WTC11 (cell line): ENCODE measurements around the gene ENTHD1. TPM values are rescaled to one million over a fixed set of nuclear protein-coding genes. Genes with fewer than 3 reads are reported as not detected.

Source experiments
- ATAC-seq: fragments of 200-7000 bp; cut with Tn5 transposase; 2 replicates; pipeline ENCODE4 v1.10.0; 2021; ENCODE audit warnings: mild to moderate bottlenecking, moderate library complexity
- CTCF ChIA-PET: fragments of 300-600 bp; sonication (Branson Sonifier 250); formaldehyde crosslinking; loops from one replicate; lab custom pipeline; 2021; ENCODE audit warnings: antibody characterized with exemption; lab: Charles Lee
- POLR2A ChIA-PET: fragments of 350-600 bp; sonication (Branson Sonifier 250); formaldehyde crosslinking; loops from one replicate; lab custom pipeline; 2021; ENCODE audit warnings: antibody characterized with exemption; lab: Charles Lee
- DNase-seq: peaks from one replicate; pipeline ENCODE4 v3.0.0; 2021; ENCODE audit warnings: low spot score
- H3K27ac Mint-ChIP-seq: 2 replicates; pipeline ENCODE4 v1.8.0; 2021; ENCODE audit warnings: mixed read lengths
- H3K27me3 Mint-ChIP-seq: 2 replicates; pipeline ENCODE4 v1.8.0; 2021; ENCODE audit warnings: low read depth, mild to moderate bottlenecking, moderate library complexity, mixed read lengths
- H3K36me3 Mint-ChIP-seq: 2 replicates; pipeline ENCODE4 v1.8.0; 2021; ENCODE audit warnings: mixed read lengths
- H3K4me1 Mint-ChIP-seq: 2 replicates; pipeline ENCODE4 v1.8.0; 2022; ENCODE audit warnings: mixed read lengths
- H3K4me3 Mint-ChIP-seq: 2 replicates; pipeline ENCODE4 v1.8.0; 2021; ENCODE audit warnings: mild to moderate bottlenecking, moderate library complexity, mixed read lengths
- H3K9me3 Mint-ChIP-seq: 2 replicates; pipeline ENCODE4 v1.8.0; 2021; ENCODE audit warnings: mixed read lengths
- CBFB ChIP-seq: sonication (generic); formaldehyde crosslinking; IDR thresholded peaks from 2 replicates; pipeline ENCODE4 v1.8.1; 2022; ENCODE audit warnings: mild to moderate bottlenecking, low read depth, missing genetic modification reagents
- ELF4 ChIP-seq: sonication (generic); formaldehyde crosslinking; IDR thresholded peaks from 2 replicates; pipeline ENCODE4 v1.8.1; 2022; ENCODE audit warnings: low read depth, mild to moderate bottlenecking, moderate library complexity, missing genetic modification reagents
- EMX1 ChIP-seq: fragments of 250-450 bp; sonication (Bioruptor Pico); IDR thresholded peaks from 2 replicates; pipeline ENCODE4 v1.8.0; 2021; ENCODE audit warnings: mild to moderate bottlenecking
- ESRRA ChIP-seq: sonication (generic); formaldehyde crosslinking; IDR thresholded peaks from 2 replicates; pipeline ENCODE4 v1.8.1; 2022; ENCODE audit warnings: mild to moderate bottlenecking, missing genetic modification reagents, borderline replicate concordance
- FOXJ3 ChIP-seq: sonication (generic); formaldehyde crosslinking; IDR thresholded peaks from 2 replicates; pipeline ENCODE4 v1.9.0; 2021; ENCODE audit warnings: missing genetic modification reagents, mild to moderate bottlenecking, borderline replicate concordance
- JUN ChIP-seq: sonication (generic); formaldehyde crosslinking; IDR thresholded peaks from 2 replicates; pipeline ENCODE4 v1.8.0; 2023; ENCODE audit warnings: mild to moderate bottlenecking, missing genetic modification reagents
- RORB ChIP-seq: fragments of 250-450 bp; sonication (Bioruptor Pico); IDR thresholded peaks from 2 replicates; pipeline ENCODE4 v1.9.0; 2021; ENCODE audit warnings: mild to moderate bottlenecking
- TEAD1 ChIP-seq: sonication (generic); formaldehyde crosslinking; IDR thresholded peaks from 2 replicates; pipeline ENCODE4 v1.8.0; 2022; ENCODE audit warnings: mild to moderate bottlenecking, missing genetic modification reagents
- TEAD4 ChIP-seq: sonication (generic); formaldehyde crosslinking; IDR thresholded peaks from 2 replicates; pipeline ENCODE4 v1.8.0; 2022; ENCODE audit warnings: mild to moderate bottlenecking, missing genetic modification reagents
- ZNF219 ChIP-seq: sonication (generic); formaldehyde crosslinking; IDR thresholded peaks from 2 replicates; pipeline ENCODE4 v1.8.0; 2023; ENCODE audit warnings: missing genetic modification reagents, mild to moderate bottlenecking, borderline replicate concordance
- ZNF263 ChIP-seq: sonication (generic); formaldehyde crosslinking; IDR thresholded peaks from 2 replicates; pipeline ENCODE4 v1.8.1; 2022; ENCODE audit warnings: low read depth, mild to moderate bottlenecking, moderate library complexity, missing genetic modification reagents
- ZNF317 ChIP-seq: sonication (generic); formaldehyde crosslinking; IDR thresholded peaks from 2 replicates; pipeline ENCODE4 v1.8.1; 2023; ENCODE audit warnings: low read depth, mild to moderate bottlenecking, moderate library complexity, missing genetic modification reagents, borderline replicate concordance
- ZNF423 ChIP-seq: fragments of 250-450 bp; sonication (Bioruptor Pico); IDR thresholded peaks from 2 replicates; pipeline ENCODE4 v2.1.2; 2022; ENCODE audit warnings: mild to moderate bottlenecking, moderate library complexity
- ZNF671 ChIP-seq: fragments of 250-450 bp; sonication (Bioruptor Pico); IDR thresholded peaks from 2 replicates; pipeline ENCODE4 v1.8.0; 2021; ENCODE audit warnings: mild to moderate bottlenecking
- total RNA-seq: library from RNA; stranded (reverse); gene quantifications from 3 replicates; pipeline ENCODE4 v1.2.3, GENCODE V29; 2021
- TF ChIP-seq, protein P1 (sequence below): sonication (generic); formaldehyde crosslinking; conservative IDR thresholded peaks from 2 replicates; pipeline ENCODE4 v1.8.1; 2022; ENCODE audit warnings: mild to moderate bottlenecking, missing genetic modification reagents
- TF ChIP-seq, protein P2 (sequence below): sonication (generic); formaldehyde crosslinking; IDR thresholded peaks from 2 replicates; pipeline ENCODE4 v1.8.0; 2022; ENCODE audit warnings: mild to moderate bottlenecking, missing genetic modification reagents
- TF ChIP-seq, protein P3 (sequence below): sonication (generic); formaldehyde crosslinking; IDR thresholded peaks from 2 replicates; pipeline ENCODE4 v1.8.1; 2022; ENCODE audit warnings: low read depth, mild to moderate bottlenecking, moderate library complexity, missing genetic modification reagents, borderline replicate concordance
- TF ChIP-seq, protein P4 (sequence below): sonication (generic); formaldehyde crosslinking; IDR thresholded peaks from 2 replicates; pipeline ENCODE4 v1.8.1; 2022; ENCODE audit warnings: missing genetic modification reagents, borderline replicate concordance
- TF ChIP-seq, protein P5 (sequence below): sonication (generic); formaldehyde crosslinking; IDR thresholded peaks from 2 replicates; pipeline ENCODE4 v1.8.0; 2023; ENCODE audit warnings: mild to moderate bottlenecking, missing genetic modification reagents
- TF ChIP-seq, protein P6 (sequence below): sonication (generic); formaldehyde crosslinking; IDR thresholded peaks from 2 replicates; pipeline ENCODE4 v1.8.0; 2023; ENCODE audit warnings: missing genetic modification reagents, mild to moderate bottlenecking, borderline replicate concordance

The ENTHD1 gene
- total RNA-seq, 1 experiment from 2014 or later: not detected

DNA sequence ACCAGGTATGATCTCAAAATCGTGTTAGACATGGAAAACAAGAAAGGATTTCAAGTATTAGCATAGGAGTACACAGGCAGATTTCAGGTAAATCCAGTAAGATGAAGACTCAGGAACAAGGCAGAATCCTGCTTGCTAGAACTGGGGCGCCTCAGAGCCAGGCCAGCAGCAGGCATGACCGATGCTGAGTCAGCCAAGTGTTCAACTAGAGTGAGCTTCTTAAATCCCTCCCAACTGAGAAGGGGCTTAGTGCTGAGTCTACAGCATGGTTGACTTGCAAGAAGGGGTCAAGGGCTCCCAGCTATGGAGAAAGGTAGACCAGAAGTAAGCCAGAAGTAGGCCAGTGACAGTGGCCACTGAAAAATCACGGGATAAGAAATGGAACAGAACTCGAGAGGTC is 19.8 kb upstream of the ENTHD1 start (continued):
- TF ChIP-seq ZNF263 (CRISPR knock-in tag): no peak
- TF ChIP-seq, protein P1, sequence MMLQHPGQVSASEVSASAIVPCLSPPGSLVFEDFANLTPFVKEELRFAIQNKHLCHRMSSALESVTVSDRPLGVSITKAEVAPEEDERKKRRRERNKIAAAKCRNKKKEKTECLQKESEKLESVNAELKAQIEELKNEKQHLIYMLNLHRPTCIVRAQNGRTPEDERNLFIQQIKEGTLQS: no peak
- TF ChIP-seq TEAD1 (CRISPR knock-in tag): no peak
- no peak for TF ChIP-seq RORB (CRISPR knock-in tag)
- no peak for TF ChIP-seq TEAD4 (CRISPR knock-in tag)
- TF ChIP-seq, protein P2, sequence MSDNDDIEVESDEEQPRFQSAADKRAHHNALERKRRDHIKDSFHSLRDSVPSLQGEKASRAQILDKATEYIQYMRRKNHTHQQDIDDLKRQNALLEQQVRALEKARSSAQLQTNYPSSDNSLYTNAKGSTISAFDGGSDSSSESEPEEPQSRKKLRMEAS (CRISPR knock-in tag): no peak
- TF ChIP-seq ZNF671 (CRISPR knock-in tag): no peak
- no peak for TF ChIP-seq ZNF423 (CRISPR knock-in tag)
- no peak for TF ChIP-seq JUN (CRISPR knock-in tag)
- no peak for TF ChIP-seq ELF4 (CRISPR knock-in tag)
- TF ChIP-seq EMX1 (CRISPR knock-in tag): no peak
- TF ChIP-seq, protein P3, sequence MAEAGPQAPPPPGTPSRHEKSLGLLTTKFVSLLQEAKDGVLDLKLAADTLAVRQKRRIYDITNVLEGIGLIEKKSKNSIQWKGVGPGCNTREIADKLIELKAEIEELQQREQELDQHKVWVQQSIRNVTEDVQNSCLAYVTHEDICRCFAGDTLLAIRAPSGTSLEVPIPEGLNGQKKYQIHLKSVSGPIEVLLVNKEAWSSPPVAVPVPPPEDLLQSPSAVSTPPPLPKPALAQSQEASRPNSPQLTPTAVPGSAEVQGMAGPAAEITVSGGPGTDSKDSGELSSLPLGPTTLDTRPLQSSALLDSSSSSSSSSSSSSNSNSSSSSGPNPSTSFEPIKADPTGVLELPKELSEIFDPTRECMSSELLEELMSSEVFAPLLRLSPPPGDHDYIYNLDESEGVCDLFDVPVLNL (CRISPR knock-in tag): no peak
- no peak for TF ChIP-seq FOXJ3 (CRISPR knock-in tag)

DNA sequence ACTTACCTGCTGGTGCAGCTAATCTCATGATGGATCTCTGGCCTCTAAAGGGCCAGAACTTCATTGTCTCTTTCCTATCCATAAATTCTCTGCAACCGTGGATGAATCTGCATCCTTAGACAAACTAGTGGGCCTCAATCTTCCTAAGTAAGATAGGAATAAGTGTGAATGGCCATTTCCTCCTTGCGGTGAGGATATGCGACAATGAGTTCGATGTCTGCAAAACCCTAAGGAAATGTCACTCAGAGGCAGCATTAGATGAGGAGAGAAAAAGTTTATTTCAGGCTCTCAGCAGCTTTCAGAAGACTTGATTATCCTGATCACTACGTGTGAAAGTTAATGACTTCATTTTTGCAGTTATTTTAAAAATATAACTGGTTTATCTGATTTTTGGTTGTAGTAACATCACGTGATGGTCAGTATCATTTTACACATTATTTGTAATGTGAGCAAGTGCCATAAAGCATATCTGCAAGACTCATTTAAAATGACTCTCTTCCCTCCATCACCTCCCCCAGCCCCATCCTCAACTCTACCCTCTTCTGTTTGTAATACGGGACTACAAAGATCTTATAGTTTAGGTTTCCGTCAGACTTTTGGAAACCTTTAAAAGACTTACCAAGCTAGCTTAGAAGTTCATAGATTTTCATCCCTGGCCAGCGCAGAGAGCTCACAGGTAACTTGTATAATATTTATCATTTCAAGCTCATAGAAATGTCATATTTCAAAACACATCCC is 17.5 kb upstream of the ENTHD1 start:
- Mint-ChIP-seq H3K4me1 (peaks cover 17% of the 10 kb centered on the region), H3K36me3 (no peaks in the 10 kb centered on the region), H3K27ac (no peak overlapping the region), H3K9me3 (no peaks in the 10 kb centered on the region), H3K4me3 (no peak overlapping the region), H3K27me3 (no peaks in the 10 kb centered on the region; the same call in none of the 2 replicates)
- CTCF ChIA-PET: interaction anchor here (0.5 kb wide), 1 partner anchor 42 kb away, joined by 4 read pairs; no protein-coding TSS in a partner anchor
- TF ChIP-seq CBFB (CRISPR knock-in tag): no peak
- TF ChIP-seq, protein P4, sequence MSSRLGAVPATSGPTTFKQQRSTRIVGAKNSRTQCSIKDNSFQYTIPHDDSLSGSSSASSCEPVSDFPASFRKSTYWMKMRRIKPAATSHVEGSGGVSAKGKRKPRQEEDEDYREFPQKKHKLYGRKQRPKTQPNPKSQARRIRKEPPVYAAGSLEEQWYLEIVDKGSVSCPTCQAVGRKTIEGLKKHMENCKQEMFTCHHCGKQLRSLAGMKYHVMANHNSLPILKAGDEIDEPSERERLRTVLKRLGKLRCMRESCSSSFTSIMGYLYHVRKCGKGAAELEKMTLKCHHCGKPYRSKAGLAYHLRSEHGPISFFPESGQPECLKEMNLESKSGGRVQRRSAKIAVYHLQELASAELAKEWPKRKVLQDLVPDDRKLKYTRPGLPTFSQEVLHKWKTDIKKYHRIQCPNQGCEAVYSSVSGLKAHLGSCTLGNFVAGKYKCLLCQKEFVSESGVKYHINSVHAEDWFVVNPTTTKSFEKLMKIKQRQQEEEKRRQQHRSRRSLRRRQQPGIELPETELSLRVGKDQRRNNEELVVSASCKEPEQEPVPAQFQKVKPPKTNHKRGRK (CRISPR knock-in tag): no peak
- DNase-seq (no peak), ATAC-seq (no peak)
- POLR2A ChIA-PET: no interaction called here

DNA sequence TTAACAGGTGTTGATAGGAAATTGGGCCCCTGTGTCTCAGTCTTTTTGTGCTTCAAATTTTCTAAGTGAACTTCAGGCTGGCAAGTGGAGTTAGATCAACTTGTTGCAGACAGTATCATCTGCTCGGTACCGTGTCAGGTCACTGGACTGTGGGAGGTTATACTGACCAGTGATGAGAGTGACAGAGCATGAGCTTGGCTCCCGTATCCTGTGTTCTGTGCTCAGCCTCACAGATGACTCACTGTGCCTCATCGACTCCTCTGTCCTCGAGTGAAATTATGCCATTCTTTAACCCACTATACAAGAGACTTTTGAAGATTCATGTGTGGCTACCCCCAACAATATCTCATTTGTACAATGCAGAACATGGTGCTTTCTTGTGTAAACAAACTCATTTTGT is 15.2 kb upstream of the ENTHD1 start:
- H3K27ac Mint-ChIP-seq: no peak overlapping the region
- DNase-seq: no peak
- TF ChIP-seq ZNF219 (no peak), ESRRA (CRISPR knock-in tag) (no peak), ZNF317 (CRISPR knock-in tag) (no peak)
- TF ChIP-seq, protein P5, sequence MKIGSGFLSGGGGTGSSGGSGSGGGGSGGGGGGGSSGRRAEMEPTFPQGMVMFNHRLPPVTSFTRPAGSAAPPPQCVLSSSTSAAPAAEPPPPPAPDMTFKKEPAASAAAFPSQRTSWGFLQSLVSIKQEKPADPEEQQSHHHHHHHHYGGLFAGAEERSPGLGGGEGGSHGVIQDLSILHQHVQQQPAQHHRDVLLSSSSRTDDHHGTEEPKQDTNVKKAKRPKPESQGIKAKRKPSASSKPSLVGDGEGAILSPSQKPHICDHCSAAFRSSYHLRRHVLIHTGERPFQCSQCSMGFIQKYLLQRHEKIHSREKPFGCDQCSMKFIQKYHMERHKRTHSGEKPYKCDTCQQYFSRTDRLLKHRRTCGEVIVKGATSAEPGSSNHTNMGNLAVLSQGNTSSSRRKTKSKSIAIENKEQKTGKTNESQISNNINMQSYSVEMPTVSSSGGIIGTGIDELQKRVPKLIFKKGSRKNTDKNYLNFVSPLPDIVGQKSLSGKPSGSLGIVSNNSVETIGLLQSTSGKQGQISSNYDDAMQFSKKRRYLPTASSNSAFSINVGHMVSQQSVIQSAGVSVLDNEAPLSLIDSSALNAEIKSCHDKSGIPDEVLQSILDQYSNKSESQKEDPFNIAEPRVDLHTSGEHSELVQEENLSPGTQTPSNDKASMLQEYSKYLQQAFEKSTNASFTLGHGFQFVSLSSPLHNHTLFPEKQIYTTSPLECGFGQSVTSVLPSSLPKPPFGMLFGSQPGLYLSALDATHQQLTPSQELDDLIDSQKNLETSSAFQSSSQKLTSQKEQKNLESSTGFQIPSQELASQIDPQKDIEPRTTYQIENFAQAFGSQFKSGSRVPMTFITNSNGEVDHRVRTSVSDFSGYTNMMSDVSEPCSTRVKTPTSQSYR: no peak
- TF ChIP-seq, protein P6, sequence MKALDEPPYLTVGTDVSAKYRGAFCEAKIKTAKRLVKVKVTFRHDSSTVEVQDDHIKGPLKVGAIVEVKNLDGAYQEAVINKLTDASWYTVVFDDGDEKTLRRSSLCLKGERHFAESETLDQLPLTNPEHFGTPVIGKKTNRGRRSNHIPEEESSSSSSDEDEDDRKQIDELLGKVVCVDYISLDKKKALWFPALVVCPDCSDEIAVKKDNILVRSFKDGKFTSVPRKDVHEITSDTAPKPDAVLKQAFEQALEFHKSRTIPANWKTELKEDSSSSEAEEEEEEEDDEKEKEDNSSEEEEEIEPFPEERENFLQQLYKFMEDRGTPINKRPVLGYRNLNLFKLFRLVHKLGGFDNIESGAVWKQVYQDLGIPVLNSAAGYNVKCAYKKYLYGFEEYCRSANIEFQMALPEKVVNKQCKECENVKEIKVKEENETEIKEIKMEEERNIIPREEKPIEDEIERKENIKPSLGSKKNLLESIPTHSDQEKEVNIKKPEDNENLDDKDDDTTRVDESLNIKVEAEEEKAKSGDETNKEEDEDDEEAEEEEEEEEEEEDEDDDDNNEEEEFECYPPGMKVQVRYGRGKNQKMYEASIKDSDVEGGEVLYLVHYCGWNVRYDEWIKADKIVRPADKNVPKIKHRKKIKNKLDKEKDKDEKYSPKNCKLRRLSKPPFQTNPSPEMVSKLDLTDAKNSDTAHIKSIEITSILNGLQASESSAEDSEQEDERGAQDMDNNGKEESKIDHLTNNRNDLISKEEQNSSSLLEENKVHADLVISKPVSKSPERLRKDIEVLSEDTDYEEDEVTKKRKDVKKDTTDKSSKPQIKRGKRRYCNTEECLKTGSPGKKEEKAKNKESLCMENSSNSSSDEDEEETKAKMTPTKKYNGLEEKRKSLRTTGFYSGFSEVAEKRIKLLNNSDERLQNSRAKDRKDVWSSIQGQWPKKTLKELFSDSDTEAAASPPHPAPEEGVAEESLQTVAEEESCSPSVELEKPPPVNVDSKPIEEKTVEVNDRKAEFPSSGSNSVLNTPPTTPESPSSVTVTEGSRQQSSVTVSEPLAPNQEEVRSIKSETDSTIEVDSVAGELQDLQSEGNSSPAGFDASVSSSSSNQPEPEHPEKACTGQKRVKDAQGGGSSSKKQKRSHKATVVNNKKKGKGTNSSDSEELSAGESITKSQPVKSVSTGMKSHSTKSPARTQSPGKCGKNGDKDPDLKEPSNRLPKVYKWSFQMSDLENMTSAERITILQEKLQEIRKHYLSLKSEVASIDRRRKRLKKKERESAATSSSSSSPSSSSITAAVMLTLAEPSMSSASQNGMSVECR (CRISPR knock-in tag): no peak
- H3K4me1 Mint-ChIP-seq: peaks cover 15% of the 10 kb centered on the region
- no peak overlapping the region for H3K4me3 Mint-ChIP-seq
- POLR2A ChIA-PET: no interaction called here
- CTCF ChIA-PET: interaction anchor here (1.0 to 1.6 kb wide), 2 partner anchors 18 to 24 kb away, joined by 3 to 5 read pairs; no protein-coding TSS in a partner anchor
- H3K27me3 Mint-ChIP-seq: no peaks in the 10 kb centered on the region; the same call in none of the 2 replicates
- H3K36me3 Mint-ChIP-seq: no peaks in the 10 kb centered on the region
- no peaks in the 10 kb centered on the region for H3K9me3 Mint-ChIP-seq
- ATAC-seq: no peak
